Measurements from ENCODE around the gene NDUFB10.
"Not testable (repeated sequence)": the region's sequence is repeated elsewhere in the genome, so short reads cannot be mapped to it uniquely, and the experiment has no call there.

The NDUFB10 gene

DNA sequence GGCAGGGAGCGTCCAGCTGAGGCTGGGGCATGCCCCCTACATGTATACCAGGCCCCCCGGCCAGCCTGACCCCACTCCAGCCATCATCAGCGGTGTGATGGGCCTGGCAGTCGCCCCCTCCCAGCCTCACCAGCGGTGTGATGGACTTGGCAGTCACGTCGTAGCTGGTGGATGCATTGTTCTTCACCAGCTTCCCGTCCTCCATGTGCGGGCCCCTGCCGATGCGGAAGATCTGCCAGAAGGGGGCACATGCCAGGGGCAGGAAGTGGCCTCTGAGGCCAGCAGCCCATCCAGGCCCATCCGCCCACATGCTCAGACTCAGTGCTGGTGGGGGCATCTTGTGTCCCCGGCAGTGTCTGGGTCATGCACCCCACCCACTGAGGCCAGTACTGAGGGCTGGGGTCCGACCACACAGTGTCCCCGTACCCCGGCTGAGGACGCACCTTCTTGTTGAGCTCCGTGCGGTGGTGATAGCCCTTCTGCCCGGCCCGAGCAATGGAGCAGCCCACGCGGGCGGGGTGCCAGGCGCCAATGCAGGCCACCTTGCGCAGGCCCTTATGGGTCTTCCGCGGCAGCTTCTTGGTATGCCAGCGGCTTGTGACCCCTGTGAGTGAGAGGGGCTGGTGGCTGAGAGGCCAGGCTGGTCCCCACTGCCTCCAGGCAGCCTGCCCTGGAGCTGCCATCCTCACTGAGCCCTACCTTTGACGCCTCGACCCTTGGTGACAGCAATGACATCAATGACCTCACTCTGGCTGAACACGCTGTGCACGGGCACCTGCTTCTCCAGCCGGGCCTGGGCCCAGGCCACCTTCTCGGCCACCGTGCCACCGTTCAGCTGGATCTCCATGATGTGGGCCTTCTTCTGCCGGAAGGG, 12.6 kb upstream of the NDUFB10 start:
- H3K27ac ChIP-seq (ENCODE audit: low read depth, low read length): no peak overlapping the region
- peaks cover 8 to 11% of the 10 kb centered on the region in 2 donors for H3K4me1 ChIP-seq (ENCODE audit: control insufficient read depth in 1 of 2, insufficient read depth in 2 of 2, low read length in 2 of 2)
- no peaks in the 10 kb centered on the region for H3K9me3 ChIP-seq (ENCODE audit: control insufficient read depth in 1 of 2, low read length in 2 of 2)
- H3K27me3 ChIP-seq (ENCODE audit: control insufficient read depth in 1 of 2, insufficient read depth in 2 of 2, low read length in 2 of 2): no peaks in the 10 kb centered on the region
- H3K4me3 ChIP-seq (ENCODE audit: low read depth in 1 of 2, low read length in 2 of 2): no peak overlapping the region
- no peak overlapping the region for H3K9ac ChIP-seq (ENCODE audit: low read depth in 1 of 2, low read length in 2 of 2)
- H3K36me3 ChIP-seq (ENCODE audit: control insufficient read depth in 1 of 2, insufficient read depth in 2 of 2, low read length in 2 of 2): no peaks in the 10 kb centered on the region

DNA sequence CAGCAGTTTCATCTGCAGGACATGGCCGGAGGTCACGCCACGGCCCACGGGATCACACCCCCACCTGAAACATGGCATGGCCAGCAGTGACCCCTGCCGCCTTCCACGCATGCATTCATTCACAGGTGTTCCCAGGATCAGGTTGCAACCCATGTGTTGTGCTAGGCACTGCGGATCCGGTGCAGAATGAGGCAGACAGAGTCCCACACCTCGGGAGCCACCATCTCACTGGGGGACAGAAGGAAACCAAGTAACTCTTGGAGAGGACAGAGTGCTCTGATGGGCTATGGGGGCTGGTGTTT, 12.0 kb upstream of the NDUFB10 start:
- H3K9me3 ChIP-seq (ENCODE audit: control insufficient read depth in 1 of 2, low read length in 2 of 2): no peaks in the 10 kb centered on the region
- peaks cover 2 to 5% of the 10 kb centered on the region in 2 donors for H3K4me1 ChIP-seq (ENCODE audit: control insufficient read depth in 1 of 2, insufficient read depth in 2 of 2, low read length in 2 of 2)
- H3K27me3 ChIP-seq (ENCODE audit: control insufficient read depth in 1 of 2, insufficient read depth in 2 of 2, low read length in 2 of 2): no peaks in the 10 kb centered on the region
- no peak overlapping the region for H3K4me3 ChIP-seq (ENCODE audit: low read depth in 1 of 2, low read length in 2 of 2)
- no peaks in the 10 kb centered on the region for H3K36me3 ChIP-seq (ENCODE audit: control insufficient read depth in 1 of 2, insufficient read depth in 2 of 2, low read length in 2 of 2)
- H3K27ac ChIP-seq (ENCODE audit: low read depth, low read length): no peak overlapping the region
- H3K9ac ChIP-seq (ENCODE audit: low read depth in 1 of 2, low read length in 2 of 2): no peak overlapping the region

DNA sequence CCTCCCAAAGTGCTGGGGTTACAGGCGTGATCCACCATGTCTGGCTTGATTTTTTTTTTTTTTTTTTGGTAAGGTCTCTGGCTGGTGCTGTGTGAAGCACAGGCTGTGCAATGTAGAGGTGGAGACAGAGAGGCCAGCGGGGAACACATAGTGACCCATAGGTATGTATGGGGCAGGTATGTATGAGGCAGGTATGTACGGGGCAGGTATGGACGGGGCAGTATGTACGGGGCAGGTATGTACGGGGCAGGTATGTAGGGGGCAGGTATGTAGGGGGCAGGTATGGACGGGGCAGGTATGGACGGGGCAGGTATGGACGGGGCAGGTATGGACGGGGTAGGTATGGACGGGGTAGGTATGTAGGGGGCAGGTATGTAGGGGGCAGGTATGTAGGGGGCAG, 9.8 kb upstream of the NDUFB10 start:
- H3K9me3 ChIP-seq (ENCODE audit: control insufficient read depth in 1 of 2, low read length in 2 of 2): no peaks in the 10 kb centered on the region
- H3K36me3 ChIP-seq (ENCODE audit: control insufficient read depth in 1 of 2, insufficient read depth in 2 of 2, low read length in 2 of 2): no peaks in the 10 kb centered on the region

DNA sequence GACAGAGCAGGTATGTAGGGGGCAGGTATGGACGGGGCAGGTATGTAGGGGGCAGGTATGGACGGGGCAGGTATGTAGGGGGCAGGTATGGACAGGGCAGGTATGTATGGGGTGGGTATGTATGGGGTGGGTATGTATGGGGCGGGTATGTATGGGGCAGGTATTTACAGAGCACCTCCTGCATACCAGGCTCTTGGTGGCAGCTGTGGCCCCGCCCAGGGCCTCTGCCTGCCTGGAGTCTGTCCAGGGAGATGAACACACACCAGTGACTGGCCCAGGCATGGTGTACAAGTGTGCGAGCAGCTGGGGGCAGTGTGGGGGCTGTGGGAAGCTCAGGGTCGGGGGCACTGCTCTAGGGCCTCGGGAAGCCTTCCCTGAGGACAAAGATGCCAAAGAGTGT, 9.3 kb upstream of the NDUFB10 start:
- Histone ChIP-seq H3K9me3 (ENCODE audit: control insufficient read depth in 1 of 2, low read length in 2 of 2) (no peaks in the 10 kb centered on the region), H3K27me3 (ENCODE audit: control insufficient read depth in 1 of 2, insufficient read depth in 2 of 2, low read length in 2 of 2) (no peaks in the 10 kb centered on the region), H3K36me3 (ENCODE audit: control insufficient read depth in 1 of 2, insufficient read depth in 2 of 2, low read length in 2 of 2) (no peaks in the 10 kb centered on the region), H3K27ac (ENCODE audit: low read depth, low read length) (no peak overlapping the region), H3K9ac (ENCODE audit: low read depth in 1 of 2, low read length in 2 of 2) (no peak overlapping the region), H3K4me3 (ENCODE audit: low read depth in 1 of 2, low read length in 2 of 2) (no peak overlapping the region), H3K4me1 (ENCODE audit: control insufficient read depth in 1 of 2, insufficient read depth in 2 of 2, low read length in 2 of 2) (no peaks in the 10 kb centered on the region)

More for the DNA sequence above, 9.8 kb upstream of the NDUFB10 start:
- no peaks in the 10 kb centered on the region for H3K27me3 ChIP-seq (ENCODE audit: control insufficient read depth in 1 of 2, insufficient read depth in 2 of 2, low read length in 2 of 2)
- no peak overlapping the region for H3K27ac ChIP-seq (ENCODE audit: low read depth, low read length)
- no peak overlapping the region for H3K4me3 ChIP-seq (ENCODE audit: low read depth in 1 of 2, low read length in 2 of 2)
- no peak overlapping the region for H3K9ac ChIP-seq (ENCODE audit: low read depth in 1 of 2, low read length in 2 of 2)
- H3K4me1 ChIP-seq (ENCODE audit: control insufficient read depth in 1 of 2, insufficient read depth in 2 of 2, low read length in 2 of 2): no peaks in the 10 kb centered on the region

DNA sequence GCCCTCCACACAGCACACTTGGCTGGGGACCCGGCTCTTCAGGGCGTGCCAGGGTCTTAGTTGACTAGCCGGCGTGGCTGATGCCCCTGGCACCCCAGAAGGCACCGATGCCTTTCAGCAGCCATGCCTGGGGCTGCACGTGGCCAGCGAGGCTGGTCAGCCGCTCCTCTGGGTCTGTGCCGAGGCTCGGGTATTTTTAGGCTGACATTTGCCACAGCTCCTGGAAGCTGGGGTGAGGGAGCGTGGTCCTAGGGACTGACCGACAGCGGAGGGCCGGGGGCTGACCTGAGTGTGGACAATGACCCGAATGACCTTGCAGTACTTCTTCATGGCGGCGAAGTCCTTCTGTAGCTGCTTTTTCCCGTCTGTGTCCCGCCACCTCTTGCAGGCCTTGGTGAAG, 8.8 kb upstream of the NDUFB10 start:
- H3K9me3 ChIP-seq (ENCODE audit: control insufficient read depth in 1 of 2, low read length in 2 of 2): no peaks in the 10 kb centered on the region
- no peaks in the 10 kb centered on the region for H3K27me3 ChIP-seq (ENCODE audit: control insufficient read depth in 1 of 2, insufficient read depth in 2 of 2, low read length in 2 of 2)
- H3K36me3 ChIP-seq (ENCODE audit: control insufficient read depth in 1 of 2, insufficient read depth in 2 of 2, low read length in 2 of 2): no peaks in the 10 kb centered on the region
- H3K9ac ChIP-seq (ENCODE audit: low read depth in 1 of 2, low read length in 2 of 2): no peak overlapping the region
- no peaks in the 10 kb centered on the region for H3K4me1 ChIP-seq (ENCODE audit: control insufficient read depth in 1 of 2, insufficient read depth in 2 of 2, low read length in 2 of 2)
- H3K27ac ChIP-seq (ENCODE audit: low read depth, low read length): no peak overlapping the region
- H3K4me3 ChIP-seq (ENCODE audit: low read depth in 1 of 2, low read length in 2 of 2): no peak overlapping the region

DNA sequence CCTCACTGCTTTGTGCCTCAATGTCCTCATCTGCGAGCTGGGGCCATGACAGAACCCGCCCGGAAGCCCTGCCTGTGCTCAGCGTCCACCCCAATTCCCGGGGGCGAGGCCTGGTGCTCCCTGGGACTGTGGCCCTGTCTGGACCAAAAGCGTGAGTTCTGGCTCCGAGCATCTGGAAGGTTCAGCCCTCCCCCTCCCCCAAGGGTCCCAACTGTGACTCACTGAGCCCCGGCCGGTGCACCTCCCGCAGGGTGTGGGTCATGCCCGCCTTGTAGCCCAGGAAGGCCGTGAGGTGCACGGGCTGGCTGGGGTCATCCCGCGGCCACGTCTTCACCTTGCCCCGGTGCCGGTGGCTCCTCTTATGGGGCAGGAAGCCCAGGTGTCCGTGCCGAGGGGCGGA, 5.6 kb upstream of the NDUFB10 start:
- peaks cover 0 to under 1% of the 10 kb centered on the region in 2 donors for H3K4me1 ChIP-seq (ENCODE audit: control insufficient read depth in 1 of 2, insufficient read depth in 2 of 2, low read length in 2 of 2)
- H3K9ac ChIP-seq (ENCODE audit: low read depth in 1 of 2, low read length in 2 of 2): no peak overlapping the region
- H3K9me3 ChIP-seq (ENCODE audit: control insufficient read depth in 1 of 2, low read length in 2 of 2): no peaks in the 10 kb centered on the region
- H3K27me3 ChIP-seq (ENCODE audit: control insufficient read depth in 1 of 2, insufficient read depth in 2 of 2, low read length in 2 of 2): no peaks in the 10 kb centered on the region
- H3K4me3 ChIP-seq (ENCODE audit: low read depth in 1 of 2, low read length in 2 of 2): no peak overlapping the region
- no peaks in the 10 kb centered on the region for H3K36me3 ChIP-seq (ENCODE audit: control insufficient read depth in 1 of 2, insufficient read depth in 2 of 2, low read length in 2 of 2)
- no peak overlapping the region for H3K27ac ChIP-seq (ENCODE audit: low read depth, low read length)

DNA sequence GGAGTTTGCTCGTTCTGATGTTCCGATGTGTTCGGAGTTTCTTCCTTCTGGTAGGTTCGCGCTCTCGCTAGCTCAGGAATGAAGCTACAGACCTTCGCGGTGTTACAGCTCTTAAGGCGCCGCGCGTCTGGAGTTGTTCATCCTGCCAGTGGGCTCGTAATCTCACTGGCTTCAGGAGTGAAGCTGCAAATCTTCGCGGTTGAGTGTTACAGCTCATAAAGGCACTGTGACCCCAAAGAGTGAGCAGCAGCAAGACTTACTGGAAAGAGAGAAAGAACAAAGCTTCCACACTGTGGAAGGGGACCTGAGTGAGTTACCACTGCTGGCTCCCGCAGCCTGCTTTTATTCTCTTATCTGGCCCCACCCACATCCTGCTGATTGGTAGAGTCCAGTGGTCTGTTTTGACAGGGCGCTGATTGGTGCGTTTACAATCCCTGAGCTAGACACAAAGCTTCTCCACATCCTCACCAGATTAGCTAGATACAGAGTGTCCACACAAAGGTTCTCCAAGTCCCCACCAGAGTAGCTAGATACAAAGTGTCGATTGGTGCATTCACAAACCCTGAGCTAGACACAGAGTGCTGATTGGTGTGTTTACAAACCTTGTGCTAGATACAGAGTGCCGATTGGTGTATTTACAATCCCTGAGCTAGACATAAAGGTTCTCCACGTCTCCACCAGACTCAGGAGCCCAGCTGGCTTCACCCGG, 1.8 kb upstream of the NDUFB10 start:
- H3K9me3 ChIP-seq (ENCODE audit: control insufficient read depth in 1 of 2, low read length in 2 of 2); H3K4me3 ChIP-seq (ENCODE audit: low read depth in 1 of 2, low read length in 2 of 2); H3K9ac ChIP-seq (ENCODE audit: low read depth in 1 of 2, low read length in 2 of 2); H3K27me3 ChIP-seq (ENCODE audit: control insufficient read depth in 1 of 2, insufficient read depth in 2 of 2, low read length in 2 of 2); H3K27ac ChIP-seq (ENCODE audit: low read depth, low read length): not testable (repeated sequence)
- peaks cover 8 to 17% of the 10 kb centered on the region in 2 donors for H3K36me3 ChIP-seq (ENCODE audit: control insufficient read depth in 1 of 2, insufficient read depth in 2 of 2, low read length in 2 of 2)
- H3K4me1 ChIP-seq (ENCODE audit: control insufficient read depth in 1 of 2, insufficient read depth in 2 of 2, low read length in 2 of 2): peaks cover 15 to 19% of the 10 kb centered on the region in 2 donors

DNA sequence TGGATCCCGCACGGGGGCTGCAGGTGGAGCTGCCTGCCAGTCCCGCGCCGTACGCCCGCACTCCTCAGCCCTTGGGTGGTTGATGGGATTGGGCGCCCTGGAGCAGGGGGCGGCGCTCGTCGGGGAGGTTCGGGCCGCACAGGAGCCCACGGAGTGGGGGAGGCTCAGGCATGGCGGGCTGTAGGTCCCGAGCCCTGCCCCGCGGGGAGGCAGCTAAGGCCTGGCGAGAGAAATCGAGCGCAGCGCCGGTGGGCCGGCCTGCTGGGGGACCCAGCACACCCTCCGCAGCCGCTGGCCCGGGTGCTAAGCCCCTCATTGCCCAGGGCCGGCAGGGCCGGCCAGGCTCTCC, 1.2 kb upstream of the NDUFB10 start:
- H3K27me3 ChIP-seq (ENCODE audit: control insufficient read depth in 1 of 2, insufficient read depth in 2 of 2, low read length in 2 of 2); H3K9ac ChIP-seq (ENCODE audit: low read depth in 1 of 2, low read length in 2 of 2); H3K4me3 ChIP-seq (ENCODE audit: low read depth in 1 of 2, low read length in 2 of 2); H3K9me3 ChIP-seq (ENCODE audit: control insufficient read depth in 1 of 2, low read length in 2 of 2); H3K27ac ChIP-seq (ENCODE audit: low read depth, low read length): not testable (repeated sequence)
- H3K4me1 ChIP-seq (ENCODE audit: control insufficient read depth in 1 of 2, insufficient read depth in 2 of 2, low read length in 2 of 2): peaks cover 16 to 24% of the 10 kb centered on the region in 2 donors
- peaks cover 8 to 21% of the 10 kb centered on the region in 2 donors for H3K36me3 ChIP-seq (ENCODE audit: control insufficient read depth in 1 of 2, insufficient read depth in 2 of 2, low read length in 2 of 2)

DNA sequence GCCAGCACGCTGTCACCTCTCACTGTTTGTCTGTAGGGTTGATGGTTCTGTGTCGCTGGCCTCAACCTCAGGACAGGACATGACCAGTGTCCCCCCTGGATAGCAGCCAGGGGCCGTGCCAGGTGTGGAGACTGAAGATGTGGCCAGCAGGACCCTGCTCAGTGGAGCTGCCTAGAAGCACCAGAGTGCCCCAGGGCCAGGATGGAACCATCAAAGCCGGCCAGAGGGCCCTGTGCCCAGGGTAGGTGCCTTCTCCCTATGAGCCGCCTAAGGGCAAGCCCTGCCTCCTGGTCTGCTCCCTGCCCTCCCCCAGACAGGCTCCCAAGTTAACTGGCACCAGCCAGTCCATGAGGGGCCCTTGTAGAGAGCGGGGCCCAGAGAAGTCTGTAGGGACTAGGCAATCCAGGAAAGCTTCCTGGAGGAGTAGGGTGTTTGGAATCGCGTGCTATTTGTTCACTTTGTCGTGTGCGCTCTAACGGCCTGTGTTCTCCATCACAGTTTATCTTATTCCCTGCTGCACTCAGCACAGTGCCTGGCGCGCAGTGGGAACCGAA, 546 bp upstream of the NDUFB10 start:
- Histone ChIP-seq H3K27ac (ENCODE audit: low read depth, low read length) (peak overlapping the region; percentile 27), H3K36me3 (ENCODE audit: control insufficient read depth in 1 of 2, insufficient read depth in 2 of 2, low read length in 2 of 2) (peaks cover 8 to 24% of the 10 kb centered on the region in 2 donors), H3K27me3 (ENCODE audit: control insufficient read depth in 1 of 2, insufficient read depth in 2 of 2, low read length in 2 of 2) (no peaks in the 10 kb centered on the region), H3K9me3 (ENCODE audit: control insufficient read depth in 1 of 2, low read length in 2 of 2) (no peaks in the 10 kb centered on the region), H3K9ac (ENCODE audit: low read depth in 1 of 2, low read length in 2 of 2) (peak overlapping the region; percentile 9 to 94), H3K4me3 (ENCODE audit: low read depth in 1 of 2, low read length in 2 of 2) (peak overlapping the region; percentile 79 to 92), H3K4me1 (ENCODE audit: control insufficient read depth in 1 of 2, insufficient read depth in 2 of 2, low read length in 2 of 2) (peaks cover 22 to 30% of the 10 kb centered on the region in 2 donors)

All from duodenal mucosa (tissue), 2 donors.